GM18873 (cell line): ENCODE measurements around the gene CDH12.
"Not testable (repeated sequence)": the region's sequence is repeated elsewhere in the genome, so short reads cannot be mapped to it uniquely, and the experiment has no call there.

Experiments
- ATAC-seq: cut with Tn5 transposase; IDR thresholded peaks from one replicate; pipeline ENCODE4 v1.9.1; 2021; ENCODE audit warnings: mild to moderate bottlenecking, moderate library complexity, moderate number of reproducible peaks; ENCODE audit not compliant: unreplicated experiment, low FRiP score

The CDH12 gene

GRCh38 chr5:22776285-22776684, 76.9 kb downstream of the CDH12 start:
- ATAC-seq: no peak

GRCh38 chr5:22774214-22774613, 78.9 kb downstream of the CDH12 start:
- not testable (repeated sequence) for ATAC-seq

- ATAC-seq: no peak
Observed at GRCh38 chr5:22764736-22765135, 88.4 kb downstream of the CDH12 start.

GRCh38 chr5:22757776-22758175, 95.4 kb downstream of the CDH12 start:
- no peak for ATAC-seq

- ATAC-seq: no peak
Observed at GRCh38 chr5:22754155-22754554, 99.0 kb downstream of the CDH12 start.

- no peak for ATAC-seq
Observed at GRCh38 chr5:22751536-22751935, 101.6 kb downstream of the CDH12 start.

GRCh38 chr5:22736443-22737003, 116.6 kb downstream of the CDH12 start:
- no peak for ATAC-seq

- no peak for ATAC-seq
Observed at GRCh38 chr5:22734907-22735306, 118.2 kb downstream of the CDH12 start.

- no peak for ATAC-seq
Observed at GRCh38 chr5:22728610-22729009, 124.5 kb downstream of the CDH12 start.

- ATAC-seq: no peak
Observed at GRCh38 chr5:22722491-22722890, 130.7 kb downstream of the CDH12 start.

- ATAC-seq: no peak
Observed at GRCh38 chr5:22722056-22722455, 131.1 kb downstream of the CDH12 start.

- ATAC-seq: no peak
Observed at GRCh38 chr5:22719842-22720241, 133.3 kb downstream of the CDH12 start.

- ATAC-seq: no peak
Observed at GRCh38 chr5:22710660-22711059, 142.5 kb downstream of the CDH12 start.

GRCh38 chr5:22709743-22710142, 143.4 kb downstream of the CDH12 start:
- no peak for ATAC-seq

- ATAC-seq: no peak
Observed at GRCh38 chr5:22708770-22709328, 144.3 kb downstream of the CDH12 start.

GRCh38 chr5:22706901-22707300, 146.2 kb downstream of the CDH12 start:
- ATAC-seq: no peak

GRCh38 chr5:22699319-22699718, 153.8 kb downstream of the CDH12 start:
- no peak for ATAC-seq

GRCh38 chr5:22693121-22693520, 160.0 kb downstream of the CDH12 start:
- ATAC-seq: no peak

GRCh38 chr5:22683050-22683449, 170.1 kb downstream of the CDH12 start:
- no peak for ATAC-seq

GRCh38 chr5:22678886-22679285, 174.3 kb downstream of the CDH12 start:
- no peak for ATAC-seq

GRCh38 chr5:22673131-22673530, 180.0 kb downstream of the CDH12 start:
- no peak for ATAC-seq

GRCh38 chr5:22669345-22669744, 183.8 kb downstream of the CDH12 start:
- ATAC-seq: no peak

GRCh38 chr5:22665801-22666200, 187.3 kb downstream of the CDH12 start:
- no peak for ATAC-seq
